PC-9 (cell line): ENCODE measurements around the gene TMEM266.

Experiments used
- CTCF ChIP-seq: fragments of 200-600 bp; sonication (generic); conservative IDR thresholded peaks from 2 replicates; pipeline ENCODE4 v1.6.1; 2017; ENCODE audit warnings: mixed run types, antibody characterized with exemption, mild to moderate bottlenecking, moderate library complexity
- EZH2 ChIP-seq: fragments of 200-600 bp; sonication (generic); IDR thresholded peaks from 2 replicates; pipeline ENCODE4 v1.8.0; 2017; ENCODE audit warnings: antibody characterized with exemption, low read depth

GRCh38 chr15:76158226-76158625 is 98.4 kb downstream of the TMEM266 start:
- TF ChIP-seq CTCF (no peak), EZH2 (no peak)
